Tibial nerve (tissue), 3 donors: ENCODE measurements around the gene SMAD3.

ENCODE experiments used
- POLR2A ChIP-seq, 2 donors: fragments of 450-650 bp; IDR thresholded peaks; one replicate each; pipeline ENCODE4 v1.6.1; 2017; ENCODE audit warnings: antibody characterized with exemption in 2 of 2, mild to moderate bottlenecking in 2 of 2, moderate library complexity in 2 of 2
- TF ChIP-seq, protein P1 (sequence below), 5 experiments: fragments of 200-600 bp in 3 of 5; fragments of 450-650 bp in 2 of 5; sonication (generic) in 3 of 5; IDR thresholded peaks; one replicate each; pipeline ENCODE4 v1.5.1; 2016 to 2019; ENCODE audit warnings: antibody characterized with exemption in 5 of 5, mild to moderate bottlenecking in 3 of 5, moderate library complexity in 2 of 5

DNA sequence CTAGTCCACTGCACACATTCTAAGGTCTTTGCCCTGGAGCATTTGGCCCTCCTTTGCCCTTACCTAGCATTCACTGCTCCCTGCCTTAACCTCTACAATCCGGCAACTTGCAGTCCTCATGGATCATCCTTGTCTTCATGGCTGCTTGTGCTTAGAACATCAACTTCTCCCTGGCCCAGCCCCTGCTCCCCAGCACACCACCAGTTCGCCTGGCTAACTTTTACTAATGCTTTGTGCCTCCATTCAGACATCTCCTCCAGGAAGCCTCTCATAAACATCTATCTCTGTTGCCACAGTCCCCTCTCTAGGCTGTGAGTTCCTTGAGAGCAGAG is 131.9 kb downstream of the SMAD3 start:
- TF ChIP-seq, protein P1, sequence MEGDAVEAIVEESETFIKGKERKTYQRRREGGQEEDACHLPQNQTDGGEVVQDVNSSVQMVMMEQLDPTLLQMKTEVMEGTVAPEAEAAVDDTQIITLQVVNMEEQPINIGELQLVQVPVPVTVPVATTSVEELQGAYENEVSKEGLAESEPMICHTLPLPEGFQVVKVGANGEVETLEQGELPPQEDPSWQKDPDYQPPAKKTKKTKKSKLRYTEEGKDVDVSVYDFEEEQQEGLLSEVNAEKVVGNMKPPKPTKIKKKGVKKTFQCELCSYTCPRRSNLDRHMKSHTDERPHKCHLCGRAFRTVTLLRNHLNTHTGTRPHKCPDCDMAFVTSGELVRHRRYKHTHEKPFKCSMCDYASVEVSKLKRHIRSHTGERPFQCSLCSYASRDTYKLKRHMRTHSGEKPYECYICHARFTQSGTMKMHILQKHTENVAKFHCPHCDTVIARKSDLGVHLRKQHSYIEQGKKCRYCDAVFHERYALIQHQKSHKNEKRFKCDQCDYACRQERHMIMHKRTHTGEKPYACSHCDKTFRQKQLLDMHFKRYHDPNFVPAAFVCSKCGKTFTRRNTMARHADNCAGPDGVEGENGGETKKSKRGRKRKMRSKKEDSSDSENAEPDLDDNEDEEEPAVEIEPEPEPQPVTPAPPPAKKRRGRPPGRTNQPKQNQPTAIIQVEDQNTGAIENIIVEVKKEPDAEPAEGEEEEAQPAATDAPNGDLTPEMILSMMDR (IDR thresholded peaks at IDR 0.05): no peak
- TF ChIP-seq POLR2A (IDR thresholded peaks at IDR 0.05): no peak
